Panc1 (cell line): ENCODE data around the gene GULP1.

Experiments
- POLR2AphosphoS5 ChIP-seq: IDR thresholded peaks from 2 replicates; pipeline ENCODE4 v1.6.1; 2012; ENCODE audit warnings: mild to moderate bottlenecking, low read depth, low read length, moderate library complexity
- SIN3A ChIP-seq: IDR thresholded peaks from 2 replicates; pipeline ENCODE4 v1.6.1; 2012; ENCODE audit warnings: low read depth, mild to moderate bottlenecking, low read length, moderate library complexity, borderline replicate concordance; ENCODE audit not compliant: insufficient read depth
- TF ChIP-seq, protein P1 (sequence below): fragments of 450-650 bp; IDR thresholded peaks from 2 replicates; pipeline ENCODE4 v1.5.1; 2017; ENCODE audit warnings: mild to moderate bottlenecking

- TF ChIP-seq, protein P1, sequence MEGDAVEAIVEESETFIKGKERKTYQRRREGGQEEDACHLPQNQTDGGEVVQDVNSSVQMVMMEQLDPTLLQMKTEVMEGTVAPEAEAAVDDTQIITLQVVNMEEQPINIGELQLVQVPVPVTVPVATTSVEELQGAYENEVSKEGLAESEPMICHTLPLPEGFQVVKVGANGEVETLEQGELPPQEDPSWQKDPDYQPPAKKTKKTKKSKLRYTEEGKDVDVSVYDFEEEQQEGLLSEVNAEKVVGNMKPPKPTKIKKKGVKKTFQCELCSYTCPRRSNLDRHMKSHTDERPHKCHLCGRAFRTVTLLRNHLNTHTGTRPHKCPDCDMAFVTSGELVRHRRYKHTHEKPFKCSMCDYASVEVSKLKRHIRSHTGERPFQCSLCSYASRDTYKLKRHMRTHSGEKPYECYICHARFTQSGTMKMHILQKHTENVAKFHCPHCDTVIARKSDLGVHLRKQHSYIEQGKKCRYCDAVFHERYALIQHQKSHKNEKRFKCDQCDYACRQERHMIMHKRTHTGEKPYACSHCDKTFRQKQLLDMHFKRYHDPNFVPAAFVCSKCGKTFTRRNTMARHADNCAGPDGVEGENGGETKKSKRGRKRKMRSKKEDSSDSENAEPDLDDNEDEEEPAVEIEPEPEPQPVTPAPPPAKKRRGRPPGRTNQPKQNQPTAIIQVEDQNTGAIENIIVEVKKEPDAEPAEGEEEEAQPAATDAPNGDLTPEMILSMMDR, result no peak
- TF ChIP-seq SIN3A (no peak), POLR2AphosphoS5 (no peak)
Observed at GRCh38 chr2:188279093-188279445, 12.6 kb upstream of the GULP1 start.
